Umbilical cord (tissue), 2 donors: ENCODE measurements around the gene PRKCB. TPM values are rescaled to one million over a fixed set of nuclear protein-coding genes. Genes with fewer than 3 reads are reported as not detected.
"Not testable (repeated sequence)": the region's sequence is repeated elsewhere in the genome, so short reads cannot be mapped to it uniquely, and the experiment has no call there.

ENCODE experiments used
- DNase-seq: peaks from one replicate; pipeline ENCODE4 v3.0.0-alpha.2; 2015; ENCODE audit warnings: low spot score
- total RNA-seq: library from RNA; depleted of rRNA; stranded (reverse); fragments of >200 nt; gene quantifications from one replicate; pipeline ENCODE4 v1.2.3, GENCODE V29; 2014; ENCODE audit warnings: low replicate concordance; ENCODE audit not compliant: insufficient read depth

PRKCB gene
- total RNA-seq, 1 donor from 2014 or later: 17.8 TPM

GRCh38 chr16:24129412-24129918 lies 293.7 kb downstream of the PRKCB start:
- no peak for DNase-seq

DNA sequence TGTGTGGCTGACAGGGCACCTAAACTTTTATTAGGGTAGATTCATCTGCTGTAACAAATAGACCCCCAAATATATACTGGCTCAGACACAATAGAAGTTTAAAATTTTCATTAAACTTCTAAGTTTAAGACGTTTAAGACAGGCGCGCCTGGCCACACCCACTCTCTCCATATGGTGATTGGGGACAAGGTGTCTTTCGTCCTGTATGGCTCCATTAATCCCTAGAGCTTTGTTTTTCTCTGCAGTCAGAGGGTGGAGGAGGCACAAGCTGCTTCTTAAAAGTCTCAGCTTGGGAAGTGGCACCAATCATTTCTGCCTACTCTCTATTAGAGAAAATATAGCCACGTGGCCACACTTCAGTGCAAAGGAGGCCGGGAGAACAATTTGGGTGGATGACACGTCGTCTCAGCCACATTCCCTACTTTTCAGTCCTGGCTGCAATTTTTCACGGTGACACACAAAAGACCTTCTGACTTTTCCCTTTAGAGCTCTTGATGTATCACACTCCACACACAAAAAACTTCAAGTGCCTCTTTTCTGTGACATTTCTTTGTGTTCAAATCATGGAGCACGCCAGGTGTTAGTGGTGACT lies 294.8 kb downstream of the PRKCB start:
- DNase-seq: no peak

GRCh38 chr16:24131294-24131693 lies 295.5 kb downstream of the PRKCB start:
- DNase-seq: no peak

DNA sequence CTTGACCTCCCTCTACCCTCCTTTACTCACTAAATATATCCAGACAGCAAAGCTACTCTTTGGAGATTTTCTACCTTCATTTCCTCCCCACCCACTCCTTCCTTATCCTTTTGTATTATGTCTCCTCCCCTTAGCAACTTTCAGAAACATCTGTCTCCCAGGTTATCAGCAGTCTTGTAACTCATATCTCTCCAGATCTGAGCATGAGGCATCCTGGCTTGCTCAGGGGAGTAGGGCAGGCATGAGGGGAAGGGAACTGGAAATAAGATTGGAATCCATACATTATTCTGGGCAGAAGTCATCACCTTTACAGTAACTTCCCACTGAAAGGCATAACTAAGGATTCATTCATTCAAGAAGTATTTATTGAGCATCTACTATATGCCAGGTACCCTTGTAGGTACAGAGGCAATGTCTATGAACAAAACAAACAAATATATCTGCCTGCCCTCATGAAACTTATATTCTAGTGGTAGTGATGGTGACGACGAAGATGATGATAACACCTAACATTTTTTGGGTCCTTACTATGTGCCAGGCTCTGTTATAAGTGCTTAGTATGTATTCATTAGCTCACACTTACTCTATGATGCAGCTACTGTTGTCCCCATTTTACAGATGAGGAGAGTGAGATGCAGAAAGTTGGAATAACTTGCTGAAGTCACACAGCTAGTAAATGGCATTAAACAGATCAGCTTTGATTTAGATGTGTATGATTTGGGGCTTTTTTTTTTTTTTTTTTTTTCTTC lies 296.4 kb downstream of the PRKCB start:
- DNase-seq: no peak

DNA sequence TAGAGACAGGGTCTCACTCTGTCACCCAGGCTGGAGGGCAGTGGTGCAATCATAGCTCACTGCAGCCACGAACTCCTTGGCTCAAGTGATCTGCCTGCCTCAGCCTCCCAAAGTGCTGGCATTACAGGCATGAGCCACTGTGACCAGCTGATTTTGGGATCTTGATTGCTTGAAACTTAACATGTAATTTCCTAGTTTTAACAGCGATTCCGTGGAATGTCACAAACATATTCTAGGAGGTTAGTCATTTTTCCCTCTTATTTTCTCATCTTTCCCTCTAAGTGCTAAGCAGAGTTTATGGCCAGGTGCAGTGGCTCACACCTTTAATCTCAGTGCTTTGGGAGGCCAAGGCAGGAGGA lies 297.0 kb downstream of the PRKCB start:
- no peak for DNase-seq

- no peak for DNase-seq
Measured at GRCh38 chr16:24135624-24136565, 300.1 kb downstream of the PRKCB start.

GRCh38 chr16:24138024-24138423 lies 302.2 kb downstream of the PRKCB start:
- no peak for DNase-seq

- peak; percentile 46 for DNase-seq
Measured at GRCh38 chr16:24138575-24138974, 302.8 kb downstream of the PRKCB start.

DNA sequence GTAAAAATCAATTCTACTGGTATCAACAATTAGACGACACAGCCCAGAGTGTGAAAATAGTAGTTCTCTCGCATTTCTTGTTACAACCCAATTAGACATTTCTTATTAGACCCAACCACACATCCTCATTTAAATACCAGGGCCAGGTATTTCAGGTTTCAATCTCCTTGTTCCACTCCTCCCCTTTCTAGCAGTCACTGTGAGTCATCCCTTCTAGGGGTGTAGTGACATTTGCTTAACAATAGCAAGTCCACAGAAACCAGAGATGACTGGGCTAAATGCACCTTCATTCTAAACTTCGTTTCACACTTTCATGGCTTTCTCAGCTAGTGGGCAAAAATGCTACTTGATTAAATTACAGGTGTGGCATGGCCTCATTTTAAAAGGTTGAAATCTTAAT lies 303.5 kb downstream of the PRKCB start:
- no peak for DNase-seq

DNA sequence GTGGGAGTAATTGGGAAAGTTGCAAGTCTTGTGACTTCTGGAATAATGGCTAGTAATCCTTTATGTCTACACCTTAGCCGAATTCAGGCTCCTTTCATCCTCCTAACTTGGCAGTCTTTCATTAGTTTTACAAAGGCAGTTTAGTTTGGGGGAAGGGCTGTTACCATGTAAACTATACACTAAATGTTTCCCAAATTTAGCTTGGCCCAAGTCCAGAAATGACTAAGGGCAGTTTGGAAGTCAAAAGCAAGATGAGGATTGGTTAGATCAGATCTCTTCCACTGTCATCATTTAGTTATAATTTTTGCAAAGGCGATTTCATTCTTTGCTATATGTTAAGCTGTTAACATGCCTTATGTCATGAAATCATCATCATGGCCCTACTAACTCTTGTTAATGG lies 304.9 kb downstream of the PRKCB start:
- DNase-seq: no peak

DNA sequence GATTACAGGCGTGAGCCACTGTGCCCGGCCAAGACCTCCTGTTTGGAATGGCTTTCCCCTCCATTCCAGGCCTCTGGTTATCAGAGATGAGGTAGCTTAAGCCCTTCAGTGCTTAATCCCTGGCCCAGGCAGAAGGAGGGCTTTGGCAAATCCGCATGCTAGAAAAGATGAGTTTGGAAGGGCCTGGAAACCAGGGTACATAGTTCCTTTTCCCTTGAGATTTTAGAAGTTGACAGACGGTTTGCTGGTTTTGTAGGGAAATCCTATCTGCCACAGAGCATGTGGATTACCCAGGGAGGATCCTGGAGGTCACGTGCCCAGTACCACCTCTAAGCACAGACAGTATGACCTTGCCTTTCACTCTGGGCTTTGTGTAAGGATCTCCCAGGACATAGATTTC lies 305.7 kb downstream of the PRKCB start:
- DNase-seq: peak; percentile 50

DNA sequence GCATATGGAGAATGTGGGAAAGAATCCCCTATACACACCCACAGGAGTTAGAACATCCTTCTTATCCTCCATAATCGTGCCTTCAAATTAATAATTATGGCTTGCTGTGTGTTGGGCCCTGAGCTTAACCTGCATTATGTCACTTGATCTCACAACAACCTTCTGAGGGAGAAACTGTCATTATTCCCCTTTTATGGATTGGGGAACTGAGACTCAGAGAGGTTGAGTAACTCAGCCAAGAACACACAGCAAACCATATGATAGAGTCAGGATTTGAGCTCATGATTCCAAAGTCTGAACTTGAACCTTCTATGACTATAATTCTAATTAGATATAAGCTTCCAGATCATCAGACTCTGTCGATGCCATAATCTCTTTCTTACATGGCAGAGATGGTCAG lies 306.1 kb downstream of the PRKCB start:
- no peak for DNase-seq

GRCh38 chr16:24145927-24146326 lies 310.1 kb downstream of the PRKCB start:
- no peak for DNase-seq

DNA sequence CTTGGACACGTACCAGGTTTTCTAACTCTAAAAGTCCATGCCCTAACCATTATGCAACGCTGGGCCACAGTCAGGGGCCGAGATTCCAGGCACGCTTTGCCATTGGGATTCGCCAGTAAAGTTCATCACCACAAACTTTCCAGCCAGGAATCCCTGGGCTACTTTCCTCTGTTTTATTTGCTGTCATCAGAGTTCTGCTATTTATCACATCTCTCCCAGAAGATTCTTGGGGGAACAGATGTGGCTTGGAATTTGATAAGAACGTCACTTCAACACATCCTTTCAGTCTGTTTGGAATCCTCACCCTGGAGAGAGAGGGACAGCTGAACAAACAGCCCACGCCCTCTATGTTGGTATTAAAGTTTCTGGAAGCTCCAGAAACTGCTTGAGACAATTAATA lies 310.7 kb downstream of the PRKCB start:
- peak; percentile 95 for DNase-seq

- no peak for DNase-seq
Measured at GRCh38 chr16:24149102-24149501, 313.3 kb downstream of the PRKCB start.

DNA sequence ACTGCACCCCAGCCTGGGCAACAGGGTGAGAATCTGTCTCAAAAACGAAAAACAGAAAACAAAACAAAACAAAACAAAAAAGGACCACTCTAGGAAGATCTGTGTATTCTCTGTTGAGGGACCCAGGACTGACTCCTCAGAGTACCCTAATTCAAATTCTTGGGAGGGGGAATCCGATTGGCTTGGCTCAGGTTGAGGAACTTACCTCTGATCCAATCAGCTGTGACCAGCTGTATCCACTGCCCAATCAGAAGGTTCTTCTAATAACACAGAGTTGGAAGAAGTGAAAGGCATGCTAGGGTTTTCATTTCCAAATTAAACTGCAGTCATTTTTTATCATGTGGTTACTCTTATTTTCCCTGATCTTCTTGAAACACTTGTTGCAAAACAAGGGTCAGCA lies 314.5 kb downstream of the PRKCB start:
- DNase-seq: no peak

- peak; percentile 60 for DNase-seq
Measured at GRCh38 chr16:24151482-24151939, 315.7 kb downstream of the PRKCB start.

GRCh38 chr16:24152048-24152447 lies 316.3 kb downstream of the PRKCB start:
- DNase-seq: not testable (repeated sequence)

- DNase-seq: peak; percentile 85
Measured at GRCh38 chr16:24152826-24153225, 317.0 kb downstream of the PRKCB start.

DNA sequence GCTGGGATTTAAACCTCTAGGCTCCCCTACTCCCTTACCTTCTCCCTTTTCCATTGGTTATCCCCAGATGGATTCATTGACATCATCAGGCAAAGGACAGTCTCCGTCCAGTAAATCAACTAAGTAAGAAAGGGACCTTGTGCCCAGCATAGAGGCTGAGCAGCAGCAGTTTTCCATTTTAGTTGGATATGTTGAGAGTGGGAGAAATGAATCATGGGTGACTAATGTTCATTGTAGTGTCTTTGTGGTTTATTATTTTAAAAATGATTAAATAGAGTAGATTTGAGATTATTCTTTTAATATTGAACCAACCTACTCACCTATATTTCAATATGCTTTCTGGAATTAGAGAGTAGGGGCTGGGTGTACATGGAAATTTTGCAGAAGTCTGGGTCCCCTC lies 321.0 kb downstream of the PRKCB start:
- no peak for DNase-seq

DNA sequence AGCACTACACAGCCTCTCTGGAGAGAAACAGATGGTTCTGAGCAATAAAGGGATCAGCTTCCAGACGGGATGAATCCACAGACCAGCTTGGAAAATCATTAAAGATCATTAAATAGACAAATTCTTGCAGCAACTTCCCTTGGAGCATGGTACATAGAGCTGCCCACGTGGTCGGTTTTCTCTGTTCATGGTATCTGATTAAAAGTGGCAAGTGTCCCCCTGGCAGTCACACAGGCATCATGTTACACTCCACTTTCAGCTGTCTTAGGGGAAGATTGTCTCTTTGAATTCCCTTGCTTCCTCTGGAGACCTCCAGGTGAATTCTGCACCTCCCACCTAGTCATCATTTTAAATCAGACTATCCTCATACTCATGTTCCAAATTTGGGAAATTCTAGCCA lies 328.2 kb downstream of the PRKCB start:
- DNase-seq: no peak

DNA sequence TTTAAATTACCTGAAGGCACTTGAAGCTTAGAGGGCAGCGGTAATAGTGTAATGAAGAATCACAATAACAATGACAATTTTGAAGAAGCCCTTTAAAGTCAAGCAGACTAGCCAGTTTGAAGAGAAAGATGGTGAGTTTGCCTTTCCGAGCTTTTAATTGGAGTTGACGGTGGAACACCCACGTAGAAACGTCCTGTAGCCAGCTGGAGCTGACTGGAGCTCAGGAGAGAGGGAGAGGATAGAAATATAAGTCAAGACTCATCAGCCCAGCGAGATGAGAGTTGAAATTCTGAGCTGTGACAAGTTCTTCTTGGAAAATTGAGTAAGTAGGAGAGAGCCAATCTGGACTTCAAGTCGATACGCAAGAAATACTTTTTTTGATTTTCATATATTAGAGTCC lies 328.6 kb downstream of the PRKCB start:
- DNase-seq: no peak
